PC-9 (cell line): ENCODE results near the gene FAM32A. TPM values are rescaled to one million over a fixed set of nuclear protein-coding genes. Genes with fewer than 3 reads are reported as not detected.

Source experiments
- BruUV-seq: library from RNA; stranded (reverse); fragments of 400-500 nt; replicated peaks from 2 replicates; lab custom pipeline; 2021; lab: Mats Ljungman, UMichigan
- CTCF ChIA-PET: fragments of 300-600 bp; sonication (Branson Sonifier 250); formaldehyde crosslinking; loops from one replicate; lab custom pipeline; 2022; ENCODE audit warnings: antibody characterized with exemption; lab: Charles Lee
- POLR2A ChIA-PET: fragments of 300-600 bp; sonication (Branson Sonifier 250); formaldehyde crosslinking; loops from one replicate; lab custom pipeline; 2022; ENCODE audit warnings: antibody characterized with exemption; ENCODE audit not compliant: unreplicated experiment; lab: Charles Lee
- DNase-seq, 2 experiments: peaks; one replicate each; pipeline versions ENCODE4 v3.0.0 to v3.0.0-alpha.2; 2015 to 2022; ENCODE audit warnings: mixed read lengths in 1 of 2
- H2AFZ ChIP-seq: fragments of 200-600 bp; sonication (generic); 2 replicates; pipeline ENCODE4 v1.8.1; 2017; ENCODE audit warnings: antibody characterized with exemption
- H3F3A ChIP-seq: fragments of 200-600 bp; sonication (generic); 2 replicates; pipeline ENCODE4 v1.8.1; 2017; ENCODE audit warnings: antibody characterized with exemption, mild to moderate bottlenecking, low read depth; ENCODE audit not compliant: insufficient read depth
- H3K27ac ChIP-seq: fragments of 200-600 bp; sonication (generic); 2 replicates; pipeline ENCODE4 v1.6.1; 2016; ENCODE audit warnings: mixed run types
- H3K27me3 ChIP-seq: fragments of 200-600 bp; sonication (generic); 2 replicates; pipeline ENCODE4 v1.6.1; 2016; ENCODE audit warnings: low read depth, mixed run types; ENCODE audit not compliant: insufficient read depth
- H3K36me3 ChIP-seq: fragments of 200-600 bp; sonication (generic); 2 replicates; pipeline ENCODE4 v1.6.1; 2016; ENCODE audit warnings: low read depth, mixed run types
- H3K4me1 ChIP-seq: fragments of 200-600 bp; sonication (generic); replicated peaks from 2 replicates; pipeline ENCODE4 v1.6.1; 2016; ENCODE audit warnings: mixed run types; ENCODE audit not compliant: insufficient read depth
- H3K4me2 ChIP-seq: fragments of 200-600 bp; sonication (generic); 2 replicates; pipeline ENCODE4 v1.6.1; 2017; ENCODE audit warnings: mixed run types
- H3K4me3 ChIP-seq: fragments of 200-600 bp; sonication (generic); 2 replicates; pipeline ENCODE4 v1.6.1; 2016; ENCODE audit warnings: mixed run types
- H3K79me2 ChIP-seq: fragments of 200-600 bp; sonication (generic); 2 replicates; pipeline ENCODE4 v1.6.1; 2017; ENCODE audit warnings: low read depth, mixed run types
- H3K9me2 ChIP-seq: fragments of 200-600 bp; sonication (generic); 2 replicates; pipeline ENCODE4 v1.8.1; 2017; ENCODE audit warnings: mild to moderate bottlenecking; ENCODE audit not compliant: insufficient read depth
- H3K9me3 ChIP-seq: fragments of 200-600 bp; sonication (generic); 2 replicates; pipeline ENCODE4 v1.8.1; 2016; ENCODE audit warnings: low read depth; ENCODE audit not compliant: insufficient read depth
- H4K20me1 ChIP-seq: fragments of 200-600 bp; sonication (generic); 2 replicates; pipeline ENCODE4 v1.8.1; 2017; ENCODE audit not compliant: insufficient read depth
- EZH2 ChIP-seq: fragments of 200-600 bp; sonication (generic); IDR thresholded peaks from 2 replicates; pipeline ENCODE4 v1.8.0; 2017; ENCODE audit warnings: antibody characterized with exemption, low read depth
- intact Hi-C: fragments of 100-400 bp; cut with micrococcal nuclease; formaldehyde crosslinking; loops from one replicate; pipeline ENCODE4 v1.10.0; 2022; ENCODE audit not compliant: unreplicated experiment
- total RNA-seq: library from RNA; stranded (reverse); gene quantifications from 2 replicates; pipeline ENCODE4 v1.2.3, GENCODE V29; 2021
- TF ChIP-seq, protein P1 (sequence below): fragments of 200-600 bp; sonication (generic); conservative IDR thresholded peaks from 2 replicates; pipeline ENCODE4 v1.6.1; 2017; ENCODE audit warnings: mixed run types, antibody characterized with exemption, mild to moderate bottlenecking, moderate library complexity

The FAM32A gene
- total RNA-seq, 1 experiment from 2014 or later: 66.5 TPM

DNA sequence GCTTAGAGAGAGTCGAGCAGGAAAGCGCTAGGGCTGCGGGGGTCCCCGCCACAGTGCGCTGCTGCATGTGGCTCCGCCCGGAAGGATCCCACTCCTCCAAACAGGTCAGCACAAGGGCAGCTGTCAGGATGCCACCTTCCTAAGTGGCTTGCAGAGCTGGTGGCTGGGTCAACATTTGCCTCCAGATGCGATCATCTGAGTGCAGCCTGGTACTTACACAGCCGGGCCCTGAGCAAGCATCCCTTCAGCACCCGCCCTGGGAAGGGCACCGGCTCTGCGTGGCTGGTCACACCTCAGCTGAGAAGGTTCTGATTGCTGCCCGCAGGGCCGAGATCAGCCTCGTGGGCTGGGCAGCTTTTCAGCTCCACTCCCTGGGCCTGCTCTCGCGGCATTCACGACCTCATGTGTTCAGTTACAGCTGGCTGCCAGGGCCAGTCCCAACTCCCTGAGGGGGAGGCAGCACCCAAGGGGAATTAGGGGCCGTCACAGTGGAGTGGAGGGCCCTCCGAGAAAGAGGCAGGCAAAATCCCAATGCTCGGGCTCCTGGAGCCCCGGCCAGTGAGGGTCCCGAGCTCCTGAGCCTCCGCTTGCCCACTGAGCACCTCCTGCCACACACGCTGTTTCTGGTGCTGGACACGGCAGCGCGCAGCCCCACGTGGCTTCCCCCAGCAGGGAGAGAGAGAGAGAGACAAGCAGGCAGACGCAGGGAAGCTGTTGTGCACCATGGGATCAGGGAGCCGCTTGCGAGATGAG is 39.3 kb downstream of the FAM32A start:
- ChIA-PET POLR2A (no interaction called here), CTCF (interaction anchor here (0.6 kb wide), 1 partner anchor 159 kb away, joined by 3 read pairs; no protein-coding TSS in a partner anchor)
- intact Hi-C loops: no loop called here
- no peak for DNase-seq
- TF ChIP-seq EZH2: no peak
- TF ChIP-seq, protein P1, sequence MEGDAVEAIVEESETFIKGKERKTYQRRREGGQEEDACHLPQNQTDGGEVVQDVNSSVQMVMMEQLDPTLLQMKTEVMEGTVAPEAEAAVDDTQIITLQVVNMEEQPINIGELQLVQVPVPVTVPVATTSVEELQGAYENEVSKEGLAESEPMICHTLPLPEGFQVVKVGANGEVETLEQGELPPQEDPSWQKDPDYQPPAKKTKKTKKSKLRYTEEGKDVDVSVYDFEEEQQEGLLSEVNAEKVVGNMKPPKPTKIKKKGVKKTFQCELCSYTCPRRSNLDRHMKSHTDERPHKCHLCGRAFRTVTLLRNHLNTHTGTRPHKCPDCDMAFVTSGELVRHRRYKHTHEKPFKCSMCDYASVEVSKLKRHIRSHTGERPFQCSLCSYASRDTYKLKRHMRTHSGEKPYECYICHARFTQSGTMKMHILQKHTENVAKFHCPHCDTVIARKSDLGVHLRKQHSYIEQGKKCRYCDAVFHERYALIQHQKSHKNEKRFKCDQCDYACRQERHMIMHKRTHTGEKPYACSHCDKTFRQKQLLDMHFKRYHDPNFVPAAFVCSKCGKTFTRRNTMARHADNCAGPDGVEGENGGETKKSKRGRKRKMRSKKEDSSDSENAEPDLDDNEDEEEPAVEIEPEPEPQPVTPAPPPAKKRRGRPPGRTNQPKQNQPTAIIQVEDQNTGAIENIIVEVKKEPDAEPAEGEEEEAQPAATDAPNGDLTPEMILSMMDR: no peak
- Histone ChIP-seq H3F3A (peaks cover 5% of the 10 kb centered on the region; the same call in 1 of the 2 replicates), H4K20me1 (no peaks in the 10 kb centered on the region), H3K27me3 (no peaks in the 10 kb centered on the region), H3K9me2 (no peaks in the 10 kb centered on the region), H3K79me2 (no peaks in the 10 kb centered on the region), H2AFZ (no peak overlapping the region), H3K36me3 (peaks cover 33% of the 10 kb centered on the region), H3K4me2 (no peak overlapping the region), H3K27ac (no peak overlapping the region), H3K4me1 (no peaks in the 10 kb centered on the region), H3K4me3 (no peak overlapping the region), H3K9me3 (peaks cover 24% of the 10 kb centered on the region)
- BruUV-seq: no TSS peak

DNA sequence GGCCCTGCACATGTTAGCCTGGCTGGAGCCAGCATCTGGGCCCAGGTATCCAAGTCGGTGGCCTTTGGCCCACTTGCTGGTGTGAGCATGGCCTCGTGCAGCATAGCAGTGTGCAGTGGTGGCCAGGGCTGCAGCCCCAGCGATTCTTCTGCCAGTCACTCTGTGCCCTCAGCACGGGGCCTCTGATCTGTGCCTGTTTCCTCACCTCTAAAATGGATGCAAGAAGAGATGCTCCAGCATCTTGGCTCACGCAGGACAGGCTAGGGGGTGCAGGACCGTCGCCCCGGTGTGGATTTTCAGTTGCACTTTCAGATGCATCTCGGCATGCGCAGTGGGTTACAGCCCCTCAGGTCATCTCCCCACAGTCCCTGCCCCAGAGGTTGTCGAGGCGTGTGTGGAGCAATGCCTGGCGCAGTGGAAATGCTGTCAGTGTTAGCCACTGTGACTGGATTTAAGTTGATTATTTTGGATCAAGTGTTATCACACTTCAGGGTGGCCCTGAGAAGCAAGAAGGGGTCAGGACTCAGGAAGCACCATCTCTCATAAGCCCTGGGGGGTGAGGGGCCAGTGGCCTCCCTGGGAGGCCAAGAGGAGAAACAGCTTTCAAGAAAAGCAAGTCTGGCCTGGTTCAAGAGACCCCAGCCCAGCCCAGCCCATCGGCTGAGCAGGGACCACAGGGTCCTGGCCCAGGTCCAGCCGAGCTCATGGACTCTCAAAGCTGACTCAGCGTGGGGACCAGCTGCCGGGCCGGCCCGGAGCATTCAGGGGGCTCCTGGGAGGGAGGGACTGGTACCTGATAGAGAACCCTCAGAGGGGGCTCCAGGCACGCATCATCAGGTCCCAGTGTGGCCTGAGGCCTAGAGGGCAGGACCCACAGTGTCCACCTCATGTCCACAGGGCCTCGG is 40.3 kb downstream of the FAM32A start:
- H3K9me2 ChIP-seq: no peaks in the 10 kb centered on the region
- CTCF ChIA-PET: no interaction called here
- no peak overlapping the region for H3K27ac ChIP-seq
- H3K27me3 ChIP-seq: no peaks in the 10 kb centered on the region
- no peak for DNase-seq
- H3F3A ChIP-seq: peaks cover 5% of the 10 kb centered on the region; the same call in 1 of the 2 replicates
- BruUV-seq: no TSS peak
- peaks cover 14% of the 10 kb centered on the region for H3K9me3 ChIP-seq
- H3K4me2 ChIP-seq: no peak overlapping the region
- no peak for TF ChIP-seq EZH2
- TF ChIP-seq, protein P1: no peak
- H3K4me1 ChIP-seq: no peaks in the 10 kb centered on the region
- POLR2A ChIA-PET: no interaction called here
- H3K79me2 ChIP-seq: no peaks in the 10 kb centered on the region
- H3K4me3 ChIP-seq: no peak overlapping the region
- H2AFZ ChIP-seq: no peak overlapping the region
- H3K36me3 ChIP-seq: peaks cover 24% of the 10 kb centered on the region
- H4K20me1 ChIP-seq: no peaks in the 10 kb centered on the region
- intact Hi-C loops: no loop called here

DNA sequence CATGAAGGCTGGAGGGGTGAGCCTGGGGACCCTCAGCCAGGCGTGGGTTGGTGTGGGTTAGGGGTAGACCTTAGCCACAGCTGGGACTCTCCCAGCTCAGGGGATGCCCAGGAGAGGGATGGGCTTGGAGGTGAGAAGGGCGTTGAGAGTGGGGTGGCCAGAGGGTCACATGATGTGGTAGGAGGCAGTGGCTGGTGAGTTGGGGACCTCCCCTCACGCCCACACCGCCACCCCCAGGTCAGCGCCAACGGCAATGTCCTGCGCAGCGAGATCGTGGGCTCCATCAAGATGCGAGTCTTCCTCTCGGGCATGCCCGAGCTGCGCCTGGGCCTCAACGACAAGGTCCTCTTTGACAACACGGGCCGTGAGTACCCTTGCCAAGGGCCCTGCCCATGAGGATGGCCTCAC is 41.0 kb downstream of the FAM32A start:
- Histone ChIP-seq H2AFZ (no peak overlapping the region), H3K27me3 (no peaks in the 10 kb centered on the region), H3K9me2 (no peaks in the 10 kb centered on the region), H3K27ac (no peak overlapping the region), H3K4me1 (no peaks in the 10 kb centered on the region), H3K79me2 (no peaks in the 10 kb centered on the region), H3K4me2 (no peak overlapping the region), H3F3A (no peaks in the 10 kb centered on the region; the same call in 1 of the 2 replicates), H3K4me3 (no peak overlapping the region), H3K36me3 (peaks cover 17% of the 10 kb centered on the region), H3K9me3 (peaks cover 7% of the 10 kb centered on the region), H4K20me1 (no peaks in the 10 kb centered on the region)
- ChIA-PET POLR2A (no interaction called here), CTCF (no interaction called here)
- intact Hi-C loops: no loop called here
- TF ChIP-seq, protein P1: no peak
- BruUV-seq: no TSS peak
- no peak for DNase-seq
